EL (cell line): ENCODE results near the gene NCOA1.
A peak's percentile ranks its signal among the peaks of the same experiment; 100 is the strongest.
"Not testable (repeated sequence)": the region's sequence is repeated elsewhere in the genome, so short reads cannot be mapped to it uniquely, and the experiment has no call there.

Experiments used
- DNase-seq: peaks from one replicate; pipeline ENCODE4 v3.0.0-alpha.2; 2016

Gene NCOA1

DNA sequence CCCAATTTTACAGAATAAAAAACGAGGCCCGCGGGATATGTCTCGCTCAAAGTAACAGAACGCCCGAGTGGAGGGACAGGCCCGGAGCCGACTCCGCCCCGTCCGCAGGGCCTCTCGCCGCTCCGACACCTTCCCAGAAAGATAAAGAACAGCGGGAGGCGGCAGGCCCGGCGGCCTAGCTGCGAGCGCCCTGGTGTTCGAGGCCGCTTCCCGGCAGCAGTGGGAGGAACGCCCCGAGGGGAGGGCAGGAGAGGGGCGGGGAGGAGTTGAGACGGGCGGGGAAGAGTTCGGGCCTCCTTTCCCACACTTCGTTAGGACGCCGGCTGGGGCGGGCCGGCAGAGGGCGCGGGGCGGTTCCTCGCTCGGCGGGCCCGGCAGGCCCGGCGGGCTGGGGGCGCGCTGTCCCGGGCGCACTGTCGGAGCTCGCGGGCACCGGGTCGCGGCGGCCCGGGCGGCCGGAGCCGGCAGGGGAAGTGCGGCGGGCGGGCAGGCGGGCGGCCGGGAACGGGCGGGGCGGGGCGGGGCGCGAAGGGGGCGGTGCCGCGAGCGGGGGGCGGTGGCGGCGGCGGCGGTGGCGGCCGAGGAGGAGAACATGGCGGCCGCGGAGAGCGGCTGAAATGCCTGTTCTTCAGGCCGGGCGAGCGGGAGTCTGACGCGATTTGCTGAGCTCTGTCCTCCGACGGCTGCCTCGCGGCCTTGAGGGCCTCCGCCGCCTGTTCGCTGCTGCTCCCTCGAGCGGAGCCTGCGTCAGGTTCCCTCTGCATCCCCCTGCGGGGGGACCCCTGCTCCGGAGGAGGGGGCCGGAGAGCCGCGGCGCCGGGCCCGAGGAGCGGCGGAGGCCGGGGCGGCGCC is at the start of gene NCOA1:
NCOA1 (plus strand) TSS at position 565 of the 852 bp plus-strand sequence. CDS start 167,424 bp downstream, outside the sequence.
- peak; percentile 91 for DNase-seq

GRCh38 chr2:24448797-24449196 is 42.3 kb upstream of the NCOA1 start:
- DNase-seq: no peak

- DNase-seq: no peak
These were observed 41.7 kb upstream of the NCOA1 start for GRCh38 chr2:24449344-24449743.

GRCh38 chr2:24451805-24452501 is 39.1 kb upstream of the NCOA1 start:
- no peak for DNase-seq

DNA sequence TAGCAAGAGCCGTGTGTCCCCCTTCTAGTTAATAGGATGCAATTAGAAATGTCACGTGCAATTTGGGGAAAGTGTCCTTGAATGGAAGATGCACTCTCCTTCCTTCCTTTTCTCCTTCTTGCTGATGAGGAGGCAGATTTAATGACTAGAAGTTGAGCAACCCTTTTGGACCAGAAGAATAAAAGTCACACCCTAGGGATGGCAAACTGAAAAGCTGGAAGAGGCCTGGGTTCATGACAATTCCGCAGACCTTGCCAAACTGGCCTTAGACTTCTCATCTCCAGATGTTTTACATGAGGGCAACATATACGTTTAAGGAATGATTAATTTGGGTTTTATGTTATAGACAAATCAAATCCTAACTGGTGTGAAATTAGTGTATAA is 38.6 kb upstream of the NCOA1 start:
- DNase-seq: no peak

DNA sequence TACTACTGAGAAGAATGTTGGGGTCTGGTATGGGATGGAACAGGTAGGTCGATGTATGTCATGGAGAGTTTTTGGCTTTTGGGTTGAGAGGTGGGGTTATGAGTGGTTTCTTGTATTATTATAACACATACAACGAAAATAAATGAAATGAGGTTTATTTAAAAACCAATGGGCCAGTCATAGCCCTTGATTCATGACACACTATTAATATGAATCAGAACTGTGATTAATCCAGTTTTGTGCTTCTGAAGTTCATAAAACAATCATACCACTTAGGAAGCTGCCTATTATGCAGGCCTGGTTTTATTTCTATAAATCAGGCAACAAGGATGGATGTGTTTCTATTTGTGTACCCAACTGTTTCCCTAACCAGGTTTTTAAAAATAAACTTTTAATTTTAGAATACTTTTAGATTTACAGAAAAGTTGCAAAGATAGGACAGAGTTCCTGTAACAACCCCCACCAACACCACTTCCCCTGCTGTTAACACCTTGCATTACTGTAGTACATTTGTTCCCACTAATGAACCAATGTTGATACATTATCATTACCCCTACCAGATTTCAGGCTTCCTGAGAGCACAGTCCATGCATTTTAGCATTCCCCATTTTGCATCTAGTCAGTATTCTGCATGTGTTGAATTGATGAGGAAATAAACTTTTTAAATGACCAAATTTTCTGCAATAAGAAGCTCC is 37.5 kb upstream of the NCOA1 start:
- DNase-seq: no peak

DNA sequence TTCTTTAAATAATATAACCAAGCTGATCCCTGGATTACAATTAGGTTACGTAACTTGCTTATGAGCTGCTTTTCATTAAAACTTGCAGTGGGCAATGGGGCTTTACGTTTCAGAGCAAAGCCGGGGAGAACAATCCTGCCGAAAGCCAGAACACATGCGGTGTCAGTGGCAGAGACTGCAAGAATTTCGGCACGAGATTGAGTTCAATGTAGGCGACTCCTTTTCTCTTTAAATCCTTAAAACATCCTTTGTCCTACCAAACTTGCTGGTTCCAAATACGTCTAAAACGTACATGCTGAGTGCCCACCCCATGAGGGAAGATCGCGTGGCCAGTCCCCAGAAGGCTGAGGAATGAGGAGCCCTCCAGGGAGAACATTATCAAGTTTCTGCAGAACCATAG is 36.8 kb upstream of the NCOA1 start:
- peak; percentile 46 for DNase-seq

- DNase-seq: peak; percentile 82
These were observed 34.2 kb upstream of the NCOA1 start for GRCh38 chr2:24456599-24457556.

GRCh38 chr2:24457696-24458386 is 33.2 kb upstream of the NCOA1 start:
- no peak for DNase-seq

GRCh38 chr2:24459224-24460161 is 31.6 kb upstream of the NCOA1 start:
- no peak for DNase-seq

- DNase-seq: no peak
These were observed 29.4 kb upstream of the NCOA1 start for GRCh38 chr2:24461685-24462084.

DNA sequence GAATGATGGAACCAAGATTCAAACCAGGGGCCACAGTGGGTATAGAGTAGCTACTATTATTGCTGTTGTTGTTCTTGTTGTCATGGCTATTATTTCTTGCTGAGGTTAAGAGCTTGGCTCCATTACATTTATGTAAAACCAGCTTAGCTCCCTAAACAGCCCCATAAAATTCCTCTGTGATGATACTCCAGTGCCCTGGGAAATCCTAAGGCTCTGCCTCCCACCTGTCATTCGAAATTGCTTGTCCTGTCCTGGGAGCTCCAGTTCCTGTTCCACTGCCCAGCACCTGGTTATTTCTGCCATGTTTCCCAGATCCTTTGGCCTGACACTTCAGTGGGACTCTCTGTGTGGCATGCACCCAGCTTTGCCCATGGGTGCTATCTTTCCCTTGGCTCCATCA is 27.8 kb upstream of the NCOA1 start:
- no peak for DNase-seq

GRCh38 chr2:24466871-24467870 is 23.9 kb upstream of the NCOA1 start:
- no peak for DNase-seq

GRCh38 chr2:24468453-24468852 is 22.6 kb upstream of the NCOA1 start:
- not testable (repeated sequence) for DNase-seq

- DNase-seq: no peak
These were observed 21.9 kb upstream of the NCOA1 start for GRCh38 chr2:24469148-24469650.

- no peak for DNase-seq
These were observed 19.4 kb upstream of the NCOA1 start for GRCh38 chr2:24471662-24472061.

- no peak for DNase-seq
These were observed 18.6 kb upstream of the NCOA1 start for GRCh38 chr2:24472416-24472815.

- no peak for DNase-seq
These were observed 17.4 kb upstream of the NCOA1 start for GRCh38 chr2:24473626-24474025.

DNA sequence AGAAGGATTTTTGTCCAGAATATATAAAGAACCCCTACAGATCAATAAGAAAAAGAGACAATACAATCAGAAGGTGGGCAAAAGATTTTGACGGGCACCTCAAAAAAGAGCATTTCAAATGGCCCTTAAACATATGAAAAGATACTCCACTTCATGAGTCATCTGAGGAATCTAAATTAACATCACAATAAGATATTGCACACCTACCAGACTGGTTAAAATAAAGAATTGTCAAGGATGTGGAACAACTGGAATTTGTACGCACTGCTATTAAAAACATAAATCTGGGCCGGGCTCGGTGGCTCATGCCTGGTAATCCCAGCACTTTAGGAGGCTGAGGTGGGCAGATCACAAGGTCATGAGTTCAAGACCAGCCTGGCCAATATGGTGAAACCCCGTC is 17.0 kb upstream of the NCOA1 start:
- DNase-seq: no peak
